Measurements from ENCODE around the gene ASB18.

DNA sequence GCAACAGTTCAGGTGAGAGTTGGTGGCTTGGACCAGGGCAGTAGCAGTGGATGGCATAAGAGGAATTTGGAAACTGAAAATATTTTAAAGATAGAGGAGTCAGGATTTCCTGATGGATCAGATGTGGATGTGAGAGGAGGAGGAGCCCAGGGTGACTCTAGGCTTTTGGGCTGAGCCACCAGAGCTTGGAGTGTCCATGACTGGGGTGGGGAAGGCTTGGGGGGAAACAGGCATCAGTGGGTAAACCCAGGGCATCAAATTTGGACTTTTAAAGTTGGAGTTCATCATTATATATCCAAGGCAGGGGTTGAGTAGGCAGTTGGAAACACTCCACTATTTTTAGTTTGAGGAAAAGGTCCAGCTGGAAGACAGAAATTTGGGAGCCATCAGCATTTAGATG is 27.3 kb upstream of the ASB18 start:
- no peak for TF ChIP-seq EZH2 (IDR thresholded peaks at IDR 0.05; ENCODE audit: low read length)
- TF ChIP-seq, protein P1, sequence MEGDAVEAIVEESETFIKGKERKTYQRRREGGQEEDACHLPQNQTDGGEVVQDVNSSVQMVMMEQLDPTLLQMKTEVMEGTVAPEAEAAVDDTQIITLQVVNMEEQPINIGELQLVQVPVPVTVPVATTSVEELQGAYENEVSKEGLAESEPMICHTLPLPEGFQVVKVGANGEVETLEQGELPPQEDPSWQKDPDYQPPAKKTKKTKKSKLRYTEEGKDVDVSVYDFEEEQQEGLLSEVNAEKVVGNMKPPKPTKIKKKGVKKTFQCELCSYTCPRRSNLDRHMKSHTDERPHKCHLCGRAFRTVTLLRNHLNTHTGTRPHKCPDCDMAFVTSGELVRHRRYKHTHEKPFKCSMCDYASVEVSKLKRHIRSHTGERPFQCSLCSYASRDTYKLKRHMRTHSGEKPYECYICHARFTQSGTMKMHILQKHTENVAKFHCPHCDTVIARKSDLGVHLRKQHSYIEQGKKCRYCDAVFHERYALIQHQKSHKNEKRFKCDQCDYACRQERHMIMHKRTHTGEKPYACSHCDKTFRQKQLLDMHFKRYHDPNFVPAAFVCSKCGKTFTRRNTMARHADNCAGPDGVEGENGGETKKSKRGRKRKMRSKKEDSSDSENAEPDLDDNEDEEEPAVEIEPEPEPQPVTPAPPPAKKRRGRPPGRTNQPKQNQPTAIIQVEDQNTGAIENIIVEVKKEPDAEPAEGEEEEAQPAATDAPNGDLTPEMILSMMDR (optimal IDR thresholded peaks at IDR 0.05 in 1 of 3, IDR thresholded peaks at IDR 0.05 in 1 of 3, conservative IDR thresholded peaks at IDR 0.05 in 1 of 3; ENCODE audit: extremely low read depth in 1 of 3, insufficient read depth in 2 of 3, low read length in 3 of 3), result no peak

All from keratinocyte (primary cell).